HG03135 (cell line): ENCODE results near the gene MLC1.

Source experiments
- ATAC-seq: cut with Tn5 transposase; IDR thresholded peaks from one replicate; pipeline ENCODE4 v1.9.1; 2021; ENCODE audit warnings: mild to moderate bottlenecking, moderate library complexity; ENCODE audit not compliant: unreplicated experiment

Gene MLC1

GRCh38 chr22:50085211-50085972 is at the start of gene MLC1:
Gene MLC1 (minus strand): TSS chr22:50085426. CDS start chr22:50084902, 524 bp downstream.
- no peak for ATAC-seq

- ATAC-seq, result no peak
These were observed 49.3 kb upstream of the MLC1 start for GRCh38 chr22:50134481-50134880.

DNA sequence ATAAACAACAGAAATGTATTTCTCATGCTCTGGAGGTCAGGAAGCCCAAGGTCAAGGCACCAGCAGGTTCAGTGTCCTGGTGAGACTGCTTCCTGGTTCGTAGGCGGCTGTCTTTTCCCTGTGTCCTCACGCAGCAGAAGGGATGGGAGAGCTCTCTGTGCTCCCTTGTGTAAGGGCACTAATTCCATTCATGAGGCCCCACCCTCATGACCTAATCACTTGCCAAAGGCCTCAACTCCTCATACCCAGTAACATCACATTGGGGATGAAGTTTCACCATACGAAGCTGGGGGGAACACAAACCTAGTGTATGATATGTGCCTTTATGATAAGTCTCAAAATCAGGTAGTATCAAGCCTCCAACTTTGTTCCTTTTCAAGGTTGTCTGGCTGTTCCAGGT is 46.7 kb upstream of the MLC1 start:
- no peak for ATAC-seq

- ATAC-seq, result no peak
These were observed 44.0 kb upstream of the MLC1 start for GRCh38 chr22:50129121-50129736.

DNA sequence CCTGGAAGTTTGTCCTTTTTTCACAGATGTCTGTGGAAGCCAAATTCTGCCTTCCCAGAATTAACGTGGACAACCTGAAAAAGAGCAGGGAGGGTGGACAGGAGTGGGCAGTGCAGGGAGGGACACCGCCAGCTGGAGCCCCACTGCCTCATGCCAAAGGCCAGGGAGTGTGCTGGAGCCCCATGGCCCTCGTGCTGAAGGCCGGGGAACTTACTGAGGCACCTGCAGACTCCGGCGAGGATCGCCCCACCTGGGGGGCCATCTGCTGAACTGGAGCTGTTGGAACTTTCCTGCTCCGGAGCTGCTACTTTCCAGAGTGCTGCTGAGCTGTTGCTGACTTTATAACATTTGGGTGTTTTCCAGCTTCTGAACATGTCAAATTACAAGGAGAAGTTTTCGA is 39.8 kb upstream of the MLC1 start:
- ATAC-seq, result no peak

DNA sequence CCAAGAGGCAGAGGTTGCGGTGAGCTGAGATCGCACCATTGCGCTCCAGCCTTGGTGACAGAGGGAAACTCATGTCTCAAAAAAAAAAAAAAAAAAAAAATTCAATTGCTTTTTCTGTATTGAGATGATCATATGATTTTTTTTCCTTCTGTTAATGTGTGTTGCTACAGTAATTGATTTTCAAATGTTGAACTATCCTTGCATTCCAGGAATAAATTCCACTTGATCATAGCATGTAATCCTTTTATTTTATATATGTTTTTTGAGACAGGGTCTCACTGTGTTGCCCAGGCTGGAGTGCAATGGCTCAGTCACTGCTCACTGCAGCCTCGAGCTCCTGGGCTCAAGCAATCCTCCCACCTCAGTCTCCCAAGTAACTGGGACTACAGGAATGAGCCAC is 37.9 kb upstream of the MLC1 start:
- ATAC-seq, result no peak

DNA sequence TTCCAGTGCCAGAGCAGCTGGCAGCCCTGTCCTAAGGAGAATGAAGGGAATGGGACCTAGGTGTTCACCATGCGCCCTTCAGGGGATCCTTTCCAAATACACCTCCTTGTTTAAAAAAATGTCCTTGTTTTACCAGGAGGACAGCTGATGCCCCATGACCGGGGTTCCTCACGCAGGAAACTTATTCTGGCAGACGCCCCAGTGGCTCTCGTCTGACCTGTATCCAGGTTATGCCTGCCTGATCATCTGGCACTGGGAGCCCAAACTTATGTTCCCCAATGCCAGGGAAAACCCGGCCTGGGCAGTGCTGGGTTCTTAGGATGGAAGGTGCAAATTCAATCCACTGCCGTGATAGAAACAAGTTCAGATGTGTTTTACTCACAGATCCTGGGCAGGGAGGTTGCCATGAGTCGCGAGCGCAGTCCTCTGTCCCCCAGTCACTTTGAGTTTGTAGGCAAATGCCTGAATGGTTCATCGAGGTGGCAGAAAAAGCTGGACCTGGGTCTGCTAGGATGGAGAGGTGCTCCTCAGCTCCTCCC is 36.0 kb upstream of the MLC1 start:
- ATAC-seq, result no peak

DNA sequence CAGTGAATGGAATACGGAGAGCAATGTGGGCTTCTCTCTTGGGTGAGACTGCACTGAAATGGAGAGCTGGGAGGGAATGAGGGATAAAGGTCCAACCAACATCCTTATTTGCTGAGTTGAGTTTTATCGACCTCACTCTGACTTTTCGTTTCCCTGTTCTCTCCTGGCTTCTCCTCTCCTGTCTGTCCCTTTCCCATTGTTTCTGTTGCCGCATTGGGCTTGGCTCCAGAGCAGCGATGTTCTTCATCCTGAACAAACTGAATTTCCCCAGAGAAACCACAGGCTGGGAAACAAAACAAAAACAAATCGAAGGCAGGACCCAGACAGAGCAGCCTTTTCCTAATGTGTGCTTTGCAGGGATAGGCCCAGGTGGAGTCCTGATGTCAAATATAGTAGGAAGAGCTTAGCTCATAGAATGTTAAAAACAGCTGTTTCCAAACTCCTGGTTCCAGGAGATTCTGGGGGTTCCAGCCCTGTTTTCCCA is 34.6 kb upstream of the MLC1 start:
- ATAC-seq, result no peak

GRCh38 chr22:50119169-50119767 is 34.0 kb upstream of the MLC1 start:
- no peak for ATAC-seq

- ATAC-seq, result no peak
These were observed 33.4 kb upstream of the MLC1 start for GRCh38 chr22:50118557-50119168.

- ATAC-seq, result no peak
These were observed 32.9 kb upstream of the MLC1 start for GRCh38 chr22:50118129-50118528.

GRCh38 chr22:50117168-50117762 is 32.0 kb upstream of the MLC1 start:
- ATAC-seq, result no peak

GRCh38 chr22:50115693-50116092 is 30.5 kb upstream of the MLC1 start:
- no peak for ATAC-seq

GRCh38 chr22:50114221-50115021 is 29.2 kb upstream of the MLC1 start:
- ATAC-seq, result no peak

DNA sequence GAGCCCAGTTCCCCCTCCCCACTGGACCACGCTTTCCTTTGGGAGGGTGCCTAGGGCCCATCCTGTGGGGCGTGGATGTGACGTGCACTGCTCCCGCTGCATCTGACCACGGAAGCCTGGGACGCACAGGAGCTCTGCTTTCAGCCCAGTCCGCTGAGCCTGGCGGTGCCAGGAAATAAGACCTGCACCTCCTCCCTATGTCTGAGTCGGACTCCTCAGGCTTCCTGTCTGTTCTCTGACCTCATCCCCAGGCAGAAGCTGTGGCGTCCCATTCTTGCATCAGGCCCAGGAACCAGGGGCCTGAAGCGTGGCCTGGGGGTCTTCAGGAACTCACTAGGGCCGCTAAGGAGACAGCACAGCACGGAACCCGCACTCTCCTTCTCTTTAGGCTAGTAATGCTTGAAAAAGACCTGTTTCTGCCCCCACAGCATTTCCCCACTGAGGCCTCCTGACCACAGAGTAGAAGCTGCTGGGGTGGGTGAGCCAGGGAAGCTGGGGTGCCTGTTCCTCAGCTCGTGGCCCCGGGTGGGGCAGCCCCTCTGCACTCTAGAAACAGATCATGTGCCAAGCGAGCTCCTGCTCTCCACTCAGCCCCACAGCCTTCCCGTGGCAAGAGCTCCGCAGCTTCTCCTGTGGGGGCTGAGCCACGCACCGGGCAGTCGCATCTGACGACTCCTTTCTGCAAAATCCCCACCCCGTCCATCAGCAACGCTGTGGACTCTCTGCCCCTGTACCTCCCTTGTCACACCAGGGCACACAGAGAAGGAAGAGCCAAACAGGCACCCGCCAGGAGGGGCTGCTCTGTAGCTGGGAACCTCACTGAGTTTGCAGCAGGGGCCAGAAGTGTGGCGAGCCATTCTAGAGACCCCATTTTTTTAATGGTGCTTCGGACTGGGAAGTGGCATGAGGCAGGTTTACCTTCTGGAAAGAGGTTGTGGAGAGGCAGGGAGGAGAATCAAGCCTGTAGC is 27.2 kb upstream of the MLC1 start:
- no peak for ATAC-seq

DNA sequence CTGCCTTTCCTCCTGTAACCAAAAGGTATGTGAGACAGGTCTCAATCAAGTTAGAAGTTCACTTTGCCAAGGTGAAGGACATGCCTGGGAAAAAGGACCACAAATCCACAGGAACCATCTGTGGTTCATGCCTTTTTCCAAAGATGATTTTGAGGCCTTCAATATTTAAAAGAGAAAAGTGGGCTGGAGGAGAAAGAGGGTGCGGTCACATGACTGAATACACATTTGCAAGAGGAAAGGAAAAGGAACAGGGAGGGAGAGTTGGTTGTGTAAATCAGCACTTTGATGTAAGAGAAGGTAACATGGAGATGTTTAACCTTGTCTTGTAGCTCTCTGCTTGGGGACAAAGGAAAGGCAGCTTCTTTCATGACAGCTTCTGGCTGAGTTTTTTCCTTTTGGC is 25.8 kb upstream of the MLC1 start:
- no peak for ATAC-seq

GRCh38 chr22:50107529-50107928 is 22.3 kb upstream of the MLC1 start:
- no peak for ATAC-seq

DNA sequence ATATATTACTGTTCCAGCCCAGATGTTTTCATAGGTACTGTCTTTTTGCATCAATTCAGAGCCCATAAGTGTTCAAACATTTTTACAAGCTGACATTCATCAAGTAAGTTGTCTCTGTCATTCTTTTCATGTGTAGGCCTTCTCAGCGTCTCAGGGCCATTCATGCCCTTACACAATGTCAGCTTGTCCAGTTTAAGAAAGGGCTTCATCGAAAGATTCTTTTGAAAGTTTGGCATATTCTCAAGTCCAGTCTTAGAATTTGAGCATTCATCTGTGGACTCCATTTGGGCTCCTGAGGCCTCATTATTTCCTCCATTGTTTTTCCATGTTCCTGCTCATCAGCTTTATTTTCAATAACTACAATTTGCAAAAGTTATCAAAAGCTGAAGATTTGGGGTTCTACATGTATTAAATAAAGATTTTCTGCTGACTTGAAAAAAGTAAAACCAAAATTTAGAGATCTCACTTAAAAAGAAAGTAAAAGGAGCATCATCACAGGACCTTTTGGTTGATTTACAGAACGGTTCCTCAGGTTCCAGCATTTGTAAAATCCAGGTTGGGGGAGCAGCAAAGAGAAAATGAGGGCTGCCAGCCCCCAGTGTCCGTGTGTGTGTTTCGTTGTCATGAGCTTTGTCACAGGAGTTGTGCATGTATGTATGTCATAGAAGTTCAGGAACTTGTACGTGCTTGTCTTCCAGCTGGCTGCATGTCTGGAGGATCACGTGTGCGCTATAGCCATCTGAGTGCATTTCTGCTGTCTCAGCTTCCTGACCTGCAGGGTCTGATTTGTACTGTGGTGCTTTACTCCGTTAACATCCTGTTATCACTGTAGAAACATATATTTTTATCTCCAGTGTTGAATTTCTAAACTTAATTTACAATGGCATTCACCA is 20.2 kb upstream of the MLC1 start:
- ATAC-seq, result no peak
